ENCODE measurements around the gene CBFB. TPM values are rescaled to one million over a fixed set of nuclear protein-coding genes. Genes with fewer than 3 reads are reported as not detected.

Gene CBFB
- total and polyA plus RNA-seq, 2 experiments from 2014 or later: 26.1 to 26.9 TPM

DNA sequence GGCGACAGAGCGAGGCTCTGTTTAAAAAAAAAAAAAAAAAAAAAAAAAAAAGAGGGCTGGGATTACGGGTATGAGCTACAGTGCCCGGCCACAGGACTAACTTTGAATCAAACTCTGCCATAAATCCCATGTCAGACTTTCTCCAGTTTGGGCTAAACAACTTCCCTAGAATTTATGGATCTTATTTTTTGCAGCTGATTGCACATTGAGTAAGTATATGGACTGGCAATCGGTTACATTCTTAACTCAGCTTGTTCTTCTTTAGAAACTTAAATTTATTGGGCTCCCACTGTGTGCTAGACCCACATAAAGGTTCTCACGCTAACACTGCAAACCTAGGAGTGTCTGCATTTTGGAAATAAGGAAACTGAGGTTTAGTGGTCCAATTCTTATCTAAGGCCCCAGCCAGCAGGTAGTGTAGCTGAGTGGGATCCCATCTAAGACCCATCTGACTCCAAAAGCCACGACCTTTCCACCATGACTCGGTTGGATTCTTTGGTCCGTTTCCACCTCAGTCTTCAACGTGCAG is 718 bp upstream of the CBFB start:
- Histone ChIP-seq H3K36me3 (ENCODE audit: insufficient read depth) (no peaks in the 10 kb centered on the region), H2AFZ (peak overlapping the region; percentile 99), H3K27me3 (ENCODE audit: insufficient read depth) (peaks cover 16% of the 10 kb centered on the region), H3K4me3 (peak overlapping the region; percentile 84), H3K4me1 (ENCODE audit: insufficient read depth) (peaks cover 10% of the 10 kb centered on the region), H3F3A (replicated peaks; ENCODE audit: low read depth) (no peaks in the 10 kb centered on the region), H3K27ac (ENCODE audit: low read depth) (peak overlapping the region; percentile 66; the same call in 1 of the 2 replicates), H3K9me2 (ENCODE audit: insufficient read depth) (no peaks in the 10 kb centered on the region), H3K79me2 (replicated peaks; ENCODE audit: insufficient read depth) (peaks cover 33% of the 10 kb centered on the region), H4K20me1 (replicated peaks; ENCODE audit: insufficient read depth) (peaks cover 24% of the 10 kb centered on the region), H3K4me2 (peak overlapping the region; percentile 90)
- Mint-ChIP-seq H3K9me3 (no peaks in the 10 kb centered on the region), H3K27me3 (ENCODE audit: insufficient read depth, low read depth, poor library complexity) (peaks cover 14% of the 10 kb centered on the region), H3K4me3 (peak overlapping the region; percentile 78), H3K4me1 (peaks cover 14% of the 10 kb centered on the region), H3K27ac (peak overlapping the region; percentile 36; the same call in 1 of the 2 replicates), H3K36me3 (ENCODE audit: low read depth) (peaks cover 2% of the 10 kb centered on the region; the same call in 2 of the 3 replicates)
- ATAC-seq (no peak), DNase-seq (ENCODE audit: low spot score) (no peak)
- TF ChIP-seq, protein P1, sequence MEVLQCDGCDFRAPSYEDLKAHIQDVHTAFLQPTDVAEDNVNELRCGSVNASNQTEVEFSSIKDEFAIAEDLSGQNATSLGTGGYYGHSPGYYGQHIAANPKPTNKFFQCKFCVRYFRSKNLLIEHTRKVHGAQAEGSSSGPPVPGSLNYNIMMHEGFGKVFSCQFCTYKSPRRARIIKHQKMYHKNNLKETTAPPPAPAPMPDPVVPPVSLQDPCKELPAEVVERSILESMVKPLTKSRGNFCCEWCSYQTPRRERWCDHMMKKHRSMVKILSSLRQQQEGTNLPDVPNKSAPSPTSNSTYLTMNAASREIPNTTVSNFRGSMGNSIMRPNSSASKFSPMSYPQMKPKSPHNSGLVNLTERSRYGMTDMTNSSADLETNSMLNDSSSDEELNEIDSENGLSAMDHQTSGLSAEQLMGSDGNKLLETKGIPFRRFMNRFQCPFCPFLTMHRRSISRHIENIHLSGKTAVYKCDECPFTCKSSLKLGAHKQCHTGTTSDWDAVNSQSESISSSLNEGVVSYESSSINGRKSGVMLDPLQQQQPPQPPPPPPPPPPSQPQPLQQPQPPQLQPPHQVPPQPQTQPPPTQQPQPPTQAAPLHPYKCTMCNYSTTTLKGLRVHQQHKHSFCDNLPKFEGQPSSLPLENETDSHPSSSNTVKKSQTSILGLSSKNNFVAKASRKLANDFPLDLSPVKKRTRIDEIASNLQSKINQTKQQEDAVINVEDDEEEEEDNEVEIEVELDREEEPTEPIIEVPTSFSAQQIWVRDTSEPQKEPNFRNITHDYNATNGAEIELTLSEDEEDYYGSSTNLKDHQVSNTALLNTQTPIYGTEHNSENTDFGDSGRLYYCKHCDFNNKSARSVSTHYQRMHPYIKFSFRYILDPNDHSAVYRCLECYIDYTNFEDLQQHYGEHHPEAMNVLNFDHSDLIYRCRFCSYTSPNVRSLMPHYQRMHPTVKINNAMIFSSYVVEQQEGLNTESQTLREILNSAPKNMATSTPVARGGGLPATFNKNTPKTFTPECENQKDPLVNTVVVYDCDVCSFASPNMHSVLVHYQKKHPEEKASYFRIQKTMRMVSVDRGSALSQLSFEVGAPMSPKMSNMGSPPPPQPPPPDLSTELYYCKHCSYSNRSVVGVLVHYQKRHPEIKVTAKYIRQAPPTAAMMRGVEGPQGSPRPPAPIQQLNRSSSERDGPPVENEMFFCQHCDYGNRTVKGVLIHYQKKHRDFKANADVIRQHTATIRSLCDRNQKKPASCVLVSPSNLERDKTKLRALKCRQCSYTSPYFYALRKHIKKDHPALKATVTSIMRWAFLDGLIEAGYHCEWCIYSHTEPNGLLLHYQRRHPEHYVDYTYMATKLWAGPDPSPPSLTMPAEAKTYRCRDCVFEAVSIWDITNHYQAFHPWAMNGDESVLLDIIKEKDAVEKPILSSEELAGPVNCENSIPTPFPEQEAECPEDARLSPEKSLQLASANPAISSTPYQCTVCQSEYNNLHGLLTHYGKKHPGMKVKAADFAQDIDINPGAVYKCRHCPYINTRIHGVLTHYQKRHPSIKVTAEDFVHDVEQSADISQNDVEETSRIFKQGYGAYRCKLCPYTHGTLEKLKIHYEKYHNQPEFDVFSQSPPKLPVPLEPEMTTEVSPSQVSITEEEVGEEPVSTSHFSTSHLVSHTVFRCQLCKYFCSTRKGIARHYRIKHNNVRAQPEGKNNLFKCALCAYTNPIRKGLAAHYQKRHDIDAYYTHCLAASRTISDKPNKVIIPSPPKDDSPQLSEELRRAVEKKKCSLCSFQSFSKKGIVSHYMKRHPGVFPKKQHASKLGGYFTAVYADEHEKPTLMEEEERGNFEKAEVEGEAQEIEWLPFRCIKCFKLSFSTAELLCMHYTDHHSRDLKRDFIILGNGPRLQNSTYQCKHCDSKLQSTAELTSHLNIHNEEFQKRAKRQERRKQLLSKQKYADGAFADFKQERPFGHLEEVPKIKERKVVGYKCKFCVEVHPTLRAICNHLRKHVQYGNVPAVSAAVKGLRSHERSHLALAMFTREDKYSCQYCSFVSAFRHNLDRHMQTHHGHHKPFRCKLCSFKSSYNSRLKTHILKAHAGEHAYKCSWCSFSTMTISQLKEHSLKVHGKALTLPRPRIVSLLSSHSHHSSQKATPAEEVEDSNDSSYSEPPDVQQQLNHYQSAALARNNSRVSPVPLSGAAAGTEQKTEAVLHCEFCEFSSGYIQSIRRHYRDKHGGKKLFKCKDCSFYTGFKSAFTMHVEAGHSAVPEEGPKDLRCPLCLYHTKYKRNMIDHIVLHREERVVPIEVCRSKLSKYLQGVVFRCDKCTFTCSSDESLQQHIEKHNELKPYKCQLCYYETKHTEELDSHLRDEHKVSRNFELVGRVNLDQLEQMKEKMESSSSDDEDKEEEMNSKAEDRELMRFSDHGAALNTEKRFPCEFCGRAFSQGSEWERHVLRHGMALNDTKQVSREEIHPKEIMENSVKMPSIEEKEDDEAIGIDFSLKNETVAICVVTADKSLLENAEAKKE (CRISPR knock-in tag; IDR thresholded peaks at IDR 0.05): no peak
- TF ChIP-seq CREB1 (CRISPR knock-in tag; IDR thresholded peaks at IDR 0.05; ENCODE audit: low read depth): no peak
- TF ChIP-seq NANOG (IDR thresholded peaks at IDR 0.05; ENCODE audit: borderline replicate concordance): no peak
- TF ChIP-seq STAT1 (IDR thresholded peaks at IDR 0.05; ENCODE audit: unreplicated experiment): no peak
- TF ChIP-seq, protein P2, sequence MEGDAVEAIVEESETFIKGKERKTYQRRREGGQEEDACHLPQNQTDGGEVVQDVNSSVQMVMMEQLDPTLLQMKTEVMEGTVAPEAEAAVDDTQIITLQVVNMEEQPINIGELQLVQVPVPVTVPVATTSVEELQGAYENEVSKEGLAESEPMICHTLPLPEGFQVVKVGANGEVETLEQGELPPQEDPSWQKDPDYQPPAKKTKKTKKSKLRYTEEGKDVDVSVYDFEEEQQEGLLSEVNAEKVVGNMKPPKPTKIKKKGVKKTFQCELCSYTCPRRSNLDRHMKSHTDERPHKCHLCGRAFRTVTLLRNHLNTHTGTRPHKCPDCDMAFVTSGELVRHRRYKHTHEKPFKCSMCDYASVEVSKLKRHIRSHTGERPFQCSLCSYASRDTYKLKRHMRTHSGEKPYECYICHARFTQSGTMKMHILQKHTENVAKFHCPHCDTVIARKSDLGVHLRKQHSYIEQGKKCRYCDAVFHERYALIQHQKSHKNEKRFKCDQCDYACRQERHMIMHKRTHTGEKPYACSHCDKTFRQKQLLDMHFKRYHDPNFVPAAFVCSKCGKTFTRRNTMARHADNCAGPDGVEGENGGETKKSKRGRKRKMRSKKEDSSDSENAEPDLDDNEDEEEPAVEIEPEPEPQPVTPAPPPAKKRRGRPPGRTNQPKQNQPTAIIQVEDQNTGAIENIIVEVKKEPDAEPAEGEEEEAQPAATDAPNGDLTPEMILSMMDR (conservative IDR thresholded peaks at IDR 0.05; ENCODE audit: low read depth in 2 of 2): no peak
- TF ChIP-seq JUNB (IDR thresholded peaks at IDR 0.05; ENCODE audit: unreplicated experiment): no peak
- no peak for TF ChIP-seq ZNF331 (CRISPR knock-in tag; IDR thresholded peaks at IDR 0.05; ENCODE audit: low read depth)
- TF ChIP-seq ZNF114 (CRISPR knock-in tag; IDR thresholded peaks at IDR 0.05): no peak
- TF ChIP-seq, protein P3, sequence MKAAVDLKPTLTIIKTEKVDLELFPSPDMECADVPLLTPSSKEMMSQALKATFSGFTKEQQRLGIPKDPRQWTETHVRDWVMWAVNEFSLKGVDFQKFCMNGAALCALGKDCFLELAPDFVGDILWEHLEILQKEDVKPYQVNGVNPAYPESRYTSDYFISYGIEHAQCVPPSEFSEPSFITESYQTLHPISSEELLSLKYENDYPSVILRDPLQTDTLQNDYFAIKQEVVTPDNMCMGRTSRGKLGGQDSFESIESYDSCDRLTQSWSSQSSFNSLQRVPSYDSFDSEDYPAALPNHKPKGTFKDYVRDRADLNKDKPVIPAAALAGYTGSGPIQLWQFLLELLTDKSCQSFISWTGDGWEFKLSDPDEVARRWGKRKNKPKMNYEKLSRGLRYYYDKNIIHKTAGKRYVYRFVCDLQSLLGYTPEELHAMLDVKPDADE (IDR thresholded peaks at IDR 0.05): no peak
- TF ChIP-seq POLR2AphosphoS5 (IDR thresholded peaks at IDR 0.05; ENCODE audit: low read depth): no peak
- TF ChIP-seq EZH2phosphoT487 (IDR thresholded peaks at IDR 0.05; ENCODE audit: unreplicated experiment): no peak
- no peak for TF ChIP-seq EZH2 (IDR thresholded peaks at IDR 0.05; ENCODE audit: low read depth, unreplicated experiment)
- TF ChIP-seq, protein P4, sequence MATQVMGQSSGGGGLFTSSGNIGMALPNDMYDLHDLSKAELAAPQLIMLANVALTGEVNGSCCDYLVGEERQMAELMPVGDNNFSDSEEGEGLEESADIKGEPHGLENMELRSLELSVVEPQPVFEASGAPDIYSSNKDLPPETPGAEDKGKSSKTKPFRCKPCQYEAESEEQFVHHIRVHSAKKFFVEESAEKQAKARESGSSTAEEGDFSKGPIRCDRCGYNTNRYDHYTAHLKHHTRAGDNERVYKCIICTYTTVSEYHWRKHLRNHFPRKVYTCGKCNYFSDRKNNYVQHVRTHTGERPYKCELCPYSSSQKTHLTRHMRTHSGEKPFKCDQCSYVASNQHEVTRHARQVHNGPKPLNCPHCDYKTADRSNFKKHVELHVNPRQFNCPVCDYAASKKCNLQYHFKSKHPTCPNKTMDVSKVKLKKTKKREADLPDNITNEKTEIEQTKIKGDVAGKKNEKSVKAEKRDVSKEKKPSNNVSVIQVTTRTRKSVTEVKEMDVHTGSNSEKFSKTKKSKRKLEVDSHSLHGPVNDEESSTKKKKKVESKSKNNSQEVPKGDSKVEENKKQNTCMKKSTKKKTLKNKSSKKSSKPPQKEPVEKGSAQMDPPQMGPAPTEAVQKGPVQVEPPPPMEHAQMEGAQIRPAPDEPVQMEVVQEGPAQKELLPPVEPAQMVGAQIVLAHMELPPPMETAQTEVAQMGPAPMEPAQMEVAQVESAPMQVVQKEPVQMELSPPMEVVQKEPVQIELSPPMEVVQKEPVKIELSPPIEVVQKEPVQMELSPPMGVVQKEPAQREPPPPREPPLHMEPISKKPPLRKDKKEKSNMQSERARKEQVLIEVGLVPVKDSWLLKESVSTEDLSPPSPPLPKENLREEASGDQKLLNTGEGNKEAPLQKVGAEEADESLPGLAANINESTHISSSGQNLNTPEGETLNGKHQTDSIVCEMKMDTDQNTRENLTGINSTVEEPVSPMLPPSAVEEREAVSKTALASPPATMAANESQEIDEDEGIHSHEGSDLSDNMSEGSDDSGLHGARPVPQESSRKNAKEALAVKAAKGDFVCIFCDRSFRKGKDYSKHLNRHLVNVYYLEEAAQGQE (IDR thresholded peaks at IDR 0.05; ENCODE audit: unreplicated experiment): no peak

Data from GM23338 (cell line).